GM23338 (cell line): ENCODE data around the gene C6orf47. TPM values are rescaled to one million over a fixed set of nuclear protein-coding genes. Genes with fewer than 3 reads are reported as not detected.

Experiments used
- ATAC-seq: fragments of 200-7000 bp; cut with Tn5 transposase; 3 replicates; pipeline ENCODE4 v1.9.1; 2020
- DNase-seq: peaks from one replicate; pipeline ENCODE4 v3.0.0-alpha.2; 2015; ENCODE audit warnings: low spot score
- H2AFZ ChIP-seq: fragments of 200-600 bp; sonication (generic); 2 replicates; pipeline ENCODE4 v1.8.0; 2016; ENCODE audit warnings: antibody characterized with exemption, mild to moderate bottlenecking, moderate library complexity
- H3F3A ChIP-seq: fragments of 200-600 bp; sonication (generic); replicated peaks from 2 replicates; pipeline ENCODE4 v1.8.0; 2017; ENCODE audit warnings: antibody characterized with exemption, mixed run types, low read depth
- H3K27ac ChIP-seq: fragments of 200-600 bp; sonication (generic); 2 replicates; pipeline ENCODE4 v1.6.1; 2016; ENCODE audit warnings: low read depth
- H3K27me3 ChIP-seq: fragments of 200-600 bp; sonication (generic); 2 replicates; pipeline ENCODE4 v1.8.0; 2016; ENCODE audit warnings: mild to moderate bottlenecking, mixed run types, moderate library complexity; ENCODE audit not compliant: insufficient read depth
- H3K36me3 ChIP-seq: fragments of 200-600 bp; sonication (generic); 2 replicates; pipeline ENCODE4 v1.8.0; 2016; ENCODE audit warnings: mild to moderate bottlenecking; ENCODE audit not compliant: insufficient read depth
- H3K4me1 ChIP-seq: fragments of 200-600 bp; sonication (generic); 2 replicates; pipeline ENCODE4 v1.8.0; 2016; ENCODE audit warnings: mild to moderate bottlenecking, moderate library complexity; ENCODE audit not compliant: insufficient read depth
- H3K4me2 ChIP-seq: fragments of 200-600 bp; sonication (generic); 2 replicates; pipeline ENCODE4 v1.7.1; 2017; ENCODE audit warnings: mixed run types
- H3K4me3 ChIP-seq: fragments of 200-600 bp; sonication (generic); 2 replicates; pipeline ENCODE4 v1.6.1; 2016; ENCODE audit warnings: mixed run types
- H3K79me2 ChIP-seq: fragments of 200-600 bp; sonication (generic); replicated peaks from 2 replicates; pipeline ENCODE4 v1.8.0; 2017; ENCODE audit warnings: mild to moderate bottlenecking; ENCODE audit not compliant: insufficient read depth
- H3K9me2 ChIP-seq: fragments of 200-600 bp; sonication (generic); 2 replicates; pipeline ENCODE4 v1.8.0; 2017; ENCODE audit not compliant: insufficient read depth
- H4K20me1 ChIP-seq: fragments of 200-600 bp; sonication (generic); replicated peaks from 2 replicates; pipeline ENCODE4 v1.8.0; 2017; ENCODE audit warnings: mild to moderate bottlenecking; ENCODE audit not compliant: insufficient read depth
- H3K27ac Mint-ChIP-seq: 2 replicates; pipeline ENCODE4 v1.8.0; 2020; ENCODE audit warnings: inconsistent platforms, mild to moderate bottlenecking, moderate library complexity, mixed read lengths
- H3K27me3 Mint-ChIP-seq: 3 replicates; pipeline ENCODE4 v1.8.0; 2022; ENCODE audit warnings: low read depth, mild to moderate bottlenecking, moderate library complexity, mixed read lengths, inconsistent platforms; ENCODE audit not compliant: insufficient read depth, poor library complexity
- H3K36me3 Mint-ChIP-seq: 3 replicates; pipeline ENCODE4 v1.8.0; 2021; ENCODE audit warnings: low read depth, mild to moderate bottlenecking, inconsistent platforms, moderate library complexity, mixed read lengths
- H3K4me1 Mint-ChIP-seq: 3 replicates; pipeline ENCODE4 v1.8.0; 2020; ENCODE audit warnings: mild to moderate bottlenecking, inconsistent platforms, mixed read lengths
- H3K4me3 Mint-ChIP-seq: 3 replicates; pipeline ENCODE4 v1.8.0; 2021; ENCODE audit warnings: moderate library complexity, mild to moderate bottlenecking, inconsistent platforms, mixed read lengths
- H3K9me3 Mint-ChIP-seq: 3 replicates; pipeline ENCODE4 v1.8.0; 2020; ENCODE audit warnings: moderate library complexity, mild to moderate bottlenecking, inconsistent platforms, mixed read lengths
- CREB1 ChIP-seq: fragments of 250-450 bp; sonication (Bioruptor Pico); IDR thresholded peaks from 2 replicates; pipeline ENCODE4 v1.5.0; 2020; ENCODE audit warnings: low read depth, mild to moderate bottlenecking, moderate library complexity
- EZH2phosphoT487 ChIP-seq: fragments of 200-600 bp; sonication (generic); IDR thresholded peaks from one replicate; pipeline ENCODE4 v1.8.1; 2018; ENCODE audit warnings: antibody characterized with exemption; ENCODE audit not compliant: unreplicated experiment
- JUNB ChIP-seq: IDR thresholded peaks from one replicate; pipeline ENCODE4 v1.6.1; 2016; ENCODE audit warnings: antibody characterized with exemption; ENCODE audit not compliant: unreplicated experiment
- NANOG ChIP-seq: IDR thresholded peaks from 2 replicates; pipeline ENCODE4 v1.6.1; 2016; ENCODE audit warnings: antibody characterized with exemption, borderline replicate concordance
- POLR2AphosphoS5 ChIP-seq: IDR thresholded peaks from 2 replicates; pipeline ENCODE4 v1.6.1; 2016; ENCODE audit warnings: antibody characterized with exemption, low read depth
- STAT1 ChIP-seq: IDR thresholded peaks from one replicate; pipeline ENCODE4 v1.6.1; 2016; ENCODE audit warnings: antibody characterized with exemption; ENCODE audit not compliant: unreplicated experiment
- ZNF331 ChIP-seq: fragments of 250-450 bp; sonication (Bioruptor Pico); IDR thresholded peaks from 2 replicates; pipeline ENCODE4 v1.5.0; 2020; ENCODE audit warnings: low read depth, mild to moderate bottlenecking, moderate library complexity
- polyA plus RNA-seq: library from polyadenylated mRNA; unstranded; fragments of >200 nt; fragmentation: Nextera tagmentation; extraction: Ambion mirVana; gene quantifications from 2 replicates; pipeline ENCODE4 v1.2.1, GENCODE V29; 2016
- total RNA-seq: library from RNA; depleted of rRNA; stranded (reverse); fragments of >200 nt; shearing (Covaris generic); gene quantifications from 2 replicates; pipeline ENCODE4 v1.2.3, GENCODE V29; 2014
- TF ChIP-seq, protein P1 (sequence below), 2 experiments: fragments of 200-600 bp in 1 of 2; sonication (generic) in 1 of 2; conservative IDR thresholded peaks; 2 replicates each; pipeline versions ENCODE4 v1.5.1 to v1.6.1; 2016 to 2017; ENCODE audit warnings: antibody characterized with exemption in 2 of 2, low read depth in 2 of 2, mild to moderate bottlenecking in 2 of 2, moderate library complexity in 1 of 2
- TF ChIP-seq, protein P2 (sequence below): fragments of 250-450 bp; sonication (Bioruptor Pico); IDR thresholded peaks from 2 replicates; pipeline ENCODE4 v1.5.0; 2020; ENCODE audit warnings: mild to moderate bottlenecking, moderate library complexity

Gene C6orf47
- total and polyA plus RNA-seq, 2 experiments from 2014 or later = 9.4 to 12.8 TPM

DNA sequence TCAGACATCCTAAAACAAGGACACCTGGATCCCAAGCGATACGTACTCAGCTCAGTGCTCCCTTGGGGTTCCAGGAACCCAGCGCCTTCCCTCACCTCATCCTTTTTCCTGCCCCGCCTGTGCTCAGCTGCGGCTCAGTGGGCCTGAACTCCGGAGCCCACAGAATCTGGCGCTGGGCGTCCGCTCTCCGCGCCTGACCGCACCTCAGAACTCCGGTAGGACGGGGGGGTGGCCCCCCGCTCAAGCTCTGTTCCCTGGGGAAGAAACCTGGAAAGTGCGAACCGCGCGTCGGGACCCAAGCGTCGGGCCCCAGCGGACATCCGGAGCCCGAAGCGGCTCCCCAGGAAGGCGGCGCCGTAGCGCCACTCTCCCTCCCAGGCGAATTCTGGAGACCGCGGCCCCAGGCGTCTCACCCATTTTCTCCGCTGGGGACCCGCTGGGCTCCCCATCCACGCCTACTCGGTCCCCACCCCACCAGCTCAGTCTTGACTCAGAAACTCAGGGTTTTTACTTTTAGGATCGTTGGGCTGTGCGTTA is 20.6 kb upstream of the C6orf47 start:
- H3K27ac ChIP-seq = no peak overlapping the region
- H3K4me3 ChIP-seq = peak overlapping the region; percentile 75
- peaks cover 18% of the 10 kb centered on the region for H3K27me3 ChIP-seq
- peak overlapping the region; percentile 99 for H2AFZ ChIP-seq
- H3K4me1 Mint-ChIP-seq = peaks cover 17% of the 10 kb centered on the region
- ATAC-seq = peak; percentile 48
- peaks cover 11% of the 10 kb centered on the region; the same call in 1 of the 2 replicates for H3F3A ChIP-seq
- H4K20me1 ChIP-seq = no peaks in the 10 kb centered on the region
- no peaks in the 10 kb centered on the region for H3K9me2 ChIP-seq
- H3K27ac Mint-ChIP-seq = no peak overlapping the region
- H3K4me3 Mint-ChIP-seq = peak overlapping the region; percentile 74
- H3K9me3 Mint-ChIP-seq = no peaks in the 10 kb centered on the region; the same call in 1 of the 3 replicates
- DNase-seq = peak; percentile 81
- H3K4me2 ChIP-seq = peak overlapping the region; percentile 98
- H3K27me3 Mint-ChIP-seq = peaks cover 35% of the 10 kb centered on the region
- H3K4me1 ChIP-seq = peaks cover 7% of the 10 kb centered on the region
- TF ChIP-seq NANOG (no peak), EZH2phosphoT487 (no peak), JUNB (no peak), CREB1 (CRISPR knock-in tag) (no peak; the same call in 1 of the 2 replicates), ZNF331 (no peak), POLR2AphosphoS5 (no peak), STAT1 (no peak)
- TF ChIP-seq, protein P1, sequence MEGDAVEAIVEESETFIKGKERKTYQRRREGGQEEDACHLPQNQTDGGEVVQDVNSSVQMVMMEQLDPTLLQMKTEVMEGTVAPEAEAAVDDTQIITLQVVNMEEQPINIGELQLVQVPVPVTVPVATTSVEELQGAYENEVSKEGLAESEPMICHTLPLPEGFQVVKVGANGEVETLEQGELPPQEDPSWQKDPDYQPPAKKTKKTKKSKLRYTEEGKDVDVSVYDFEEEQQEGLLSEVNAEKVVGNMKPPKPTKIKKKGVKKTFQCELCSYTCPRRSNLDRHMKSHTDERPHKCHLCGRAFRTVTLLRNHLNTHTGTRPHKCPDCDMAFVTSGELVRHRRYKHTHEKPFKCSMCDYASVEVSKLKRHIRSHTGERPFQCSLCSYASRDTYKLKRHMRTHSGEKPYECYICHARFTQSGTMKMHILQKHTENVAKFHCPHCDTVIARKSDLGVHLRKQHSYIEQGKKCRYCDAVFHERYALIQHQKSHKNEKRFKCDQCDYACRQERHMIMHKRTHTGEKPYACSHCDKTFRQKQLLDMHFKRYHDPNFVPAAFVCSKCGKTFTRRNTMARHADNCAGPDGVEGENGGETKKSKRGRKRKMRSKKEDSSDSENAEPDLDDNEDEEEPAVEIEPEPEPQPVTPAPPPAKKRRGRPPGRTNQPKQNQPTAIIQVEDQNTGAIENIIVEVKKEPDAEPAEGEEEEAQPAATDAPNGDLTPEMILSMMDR (conservative IDR thresholded peaks at IDR 0.05; ENCODE audit: low read depth in 2 of 2) = no peak; a peak in 1 of 4 replicates
- TF ChIP-seq, protein P2, sequence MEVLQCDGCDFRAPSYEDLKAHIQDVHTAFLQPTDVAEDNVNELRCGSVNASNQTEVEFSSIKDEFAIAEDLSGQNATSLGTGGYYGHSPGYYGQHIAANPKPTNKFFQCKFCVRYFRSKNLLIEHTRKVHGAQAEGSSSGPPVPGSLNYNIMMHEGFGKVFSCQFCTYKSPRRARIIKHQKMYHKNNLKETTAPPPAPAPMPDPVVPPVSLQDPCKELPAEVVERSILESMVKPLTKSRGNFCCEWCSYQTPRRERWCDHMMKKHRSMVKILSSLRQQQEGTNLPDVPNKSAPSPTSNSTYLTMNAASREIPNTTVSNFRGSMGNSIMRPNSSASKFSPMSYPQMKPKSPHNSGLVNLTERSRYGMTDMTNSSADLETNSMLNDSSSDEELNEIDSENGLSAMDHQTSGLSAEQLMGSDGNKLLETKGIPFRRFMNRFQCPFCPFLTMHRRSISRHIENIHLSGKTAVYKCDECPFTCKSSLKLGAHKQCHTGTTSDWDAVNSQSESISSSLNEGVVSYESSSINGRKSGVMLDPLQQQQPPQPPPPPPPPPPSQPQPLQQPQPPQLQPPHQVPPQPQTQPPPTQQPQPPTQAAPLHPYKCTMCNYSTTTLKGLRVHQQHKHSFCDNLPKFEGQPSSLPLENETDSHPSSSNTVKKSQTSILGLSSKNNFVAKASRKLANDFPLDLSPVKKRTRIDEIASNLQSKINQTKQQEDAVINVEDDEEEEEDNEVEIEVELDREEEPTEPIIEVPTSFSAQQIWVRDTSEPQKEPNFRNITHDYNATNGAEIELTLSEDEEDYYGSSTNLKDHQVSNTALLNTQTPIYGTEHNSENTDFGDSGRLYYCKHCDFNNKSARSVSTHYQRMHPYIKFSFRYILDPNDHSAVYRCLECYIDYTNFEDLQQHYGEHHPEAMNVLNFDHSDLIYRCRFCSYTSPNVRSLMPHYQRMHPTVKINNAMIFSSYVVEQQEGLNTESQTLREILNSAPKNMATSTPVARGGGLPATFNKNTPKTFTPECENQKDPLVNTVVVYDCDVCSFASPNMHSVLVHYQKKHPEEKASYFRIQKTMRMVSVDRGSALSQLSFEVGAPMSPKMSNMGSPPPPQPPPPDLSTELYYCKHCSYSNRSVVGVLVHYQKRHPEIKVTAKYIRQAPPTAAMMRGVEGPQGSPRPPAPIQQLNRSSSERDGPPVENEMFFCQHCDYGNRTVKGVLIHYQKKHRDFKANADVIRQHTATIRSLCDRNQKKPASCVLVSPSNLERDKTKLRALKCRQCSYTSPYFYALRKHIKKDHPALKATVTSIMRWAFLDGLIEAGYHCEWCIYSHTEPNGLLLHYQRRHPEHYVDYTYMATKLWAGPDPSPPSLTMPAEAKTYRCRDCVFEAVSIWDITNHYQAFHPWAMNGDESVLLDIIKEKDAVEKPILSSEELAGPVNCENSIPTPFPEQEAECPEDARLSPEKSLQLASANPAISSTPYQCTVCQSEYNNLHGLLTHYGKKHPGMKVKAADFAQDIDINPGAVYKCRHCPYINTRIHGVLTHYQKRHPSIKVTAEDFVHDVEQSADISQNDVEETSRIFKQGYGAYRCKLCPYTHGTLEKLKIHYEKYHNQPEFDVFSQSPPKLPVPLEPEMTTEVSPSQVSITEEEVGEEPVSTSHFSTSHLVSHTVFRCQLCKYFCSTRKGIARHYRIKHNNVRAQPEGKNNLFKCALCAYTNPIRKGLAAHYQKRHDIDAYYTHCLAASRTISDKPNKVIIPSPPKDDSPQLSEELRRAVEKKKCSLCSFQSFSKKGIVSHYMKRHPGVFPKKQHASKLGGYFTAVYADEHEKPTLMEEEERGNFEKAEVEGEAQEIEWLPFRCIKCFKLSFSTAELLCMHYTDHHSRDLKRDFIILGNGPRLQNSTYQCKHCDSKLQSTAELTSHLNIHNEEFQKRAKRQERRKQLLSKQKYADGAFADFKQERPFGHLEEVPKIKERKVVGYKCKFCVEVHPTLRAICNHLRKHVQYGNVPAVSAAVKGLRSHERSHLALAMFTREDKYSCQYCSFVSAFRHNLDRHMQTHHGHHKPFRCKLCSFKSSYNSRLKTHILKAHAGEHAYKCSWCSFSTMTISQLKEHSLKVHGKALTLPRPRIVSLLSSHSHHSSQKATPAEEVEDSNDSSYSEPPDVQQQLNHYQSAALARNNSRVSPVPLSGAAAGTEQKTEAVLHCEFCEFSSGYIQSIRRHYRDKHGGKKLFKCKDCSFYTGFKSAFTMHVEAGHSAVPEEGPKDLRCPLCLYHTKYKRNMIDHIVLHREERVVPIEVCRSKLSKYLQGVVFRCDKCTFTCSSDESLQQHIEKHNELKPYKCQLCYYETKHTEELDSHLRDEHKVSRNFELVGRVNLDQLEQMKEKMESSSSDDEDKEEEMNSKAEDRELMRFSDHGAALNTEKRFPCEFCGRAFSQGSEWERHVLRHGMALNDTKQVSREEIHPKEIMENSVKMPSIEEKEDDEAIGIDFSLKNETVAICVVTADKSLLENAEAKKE (CRISPR knock-in tag) = no peak
- H3K79me2 ChIP-seq = no peaks in the 10 kb centered on the region
- no peaks in the 10 kb centered on the region for H3K36me3 ChIP-seq
- peaks cover 1% of the 10 kb centered on the region; the same call in 2 of the 3 replicates for H3K36me3 Mint-ChIP-seq
